Stimulated activated CD4-positive, alpha-beta T cell treated with anti-CD3 and anti-CD28 coated beads, Interleukin-1b, Interleukin-23, amount 100 ng/mL, for 4 hours (primary cell): Measurements from ENCODE around the gene NOTCH1.
"Not testable (repeated sequence)": the region's sequence is repeated elsewhere in the genome, so short reads cannot be mapped to it uniquely, and the experiment has no call there.

Experiments used
- DNase-seq, 2 donors: peaks; one replicate each; pipeline ENCODE4 v3.0.0-alpha.2; 2020; ENCODE audit warnings: low read depth in 2 of 2

NOTCH1 gene

GRCh38 chr9:136578915-136579649 is 33.2 kb upstream of the NOTCH1 start:
- DNase-seq = no peak

GRCh38 chr9:136578626-136578914 is 32.7 kb upstream of the NOTCH1 start:
- DNase-seq = no peak

- DNase-seq = no peak
Measured at GRCh38 chr9:136577941-136578625, 32.2 kb upstream of the NOTCH1 start.

GRCh38 chr9:136576269-136576626 is 30.4 kb upstream of the NOTCH1 start:
- DNase-seq = no peak

GRCh38 chr9:136575626-136576268 is 29.9 kb upstream of the NOTCH1 start:
- no peak for DNase-seq

- DNase-seq = not testable (repeated sequence)
Measured at GRCh38 chr9:136574606-136575005, 28.8 kb upstream of the NOTCH1 start.

- DNase-seq = no peak
Measured at GRCh38 chr9:136572828-136573625, 27.2 kb upstream of the NOTCH1 start.

GRCh38 chr9:136572003-136572827 is 26.4 kb upstream of the NOTCH1 start:
- no peak for DNase-seq

- no peak for DNase-seq
Measured at GRCh38 chr9:136571531-136571930, 25.7 kb upstream of the NOTCH1 start.

GRCh38 chr9:136570916-136571315 is 25.1 kb upstream of the NOTCH1 start:
- DNase-seq = no peak

- no peak for DNase-seq
Measured at GRCh38 chr9:136570191-136570845, 24.5 kb upstream of the NOTCH1 start.

- DNase-seq = no peak
Measured at GRCh38 chr9:136569526-136570148, 23.8 kb upstream of the NOTCH1 start.

- no peak for DNase-seq
Measured at GRCh38 chr9:136568288-136569081, 22.6 kb upstream of the NOTCH1 start.

- DNase-seq = no peak
Measured at GRCh38 chr9:136567651-136568287, 21.9 kb upstream of the NOTCH1 start.

GRCh38 chr9:136566901-136567300 is 21.1 kb upstream of the NOTCH1 start:
- DNase-seq = no peak

GRCh38 chr9:136566553-136566895 is 20.7 kb upstream of the NOTCH1 start:
- DNase-seq = no peak

- no peak for DNase-seq
Measured at GRCh38 chr9:136565715-136566552, 20.1 kb upstream of the NOTCH1 start.

GRCh38 chr9:136565086-136565714 is 19.4 kb upstream of the NOTCH1 start:
- no peak for DNase-seq
